OCI-LY3 (cell line): ENCODE measurements around the gene ZFP62.

Experiments used
- H2AFZ ChIP-seq: fragments of 200-600, 300-600 bp; shearing (Covaris generic); 2 replicates; pipeline ENCODE4 v1.6.0; 2014; ENCODE audit warnings: antibody characterized with exemption, low read depth, low read length
- H3K27ac ChIP-seq: fragments of 200-600, 300-600 bp; sonication (generic); 2 replicates; pipeline ENCODE4 v1.5.1; 2014; ENCODE audit warnings: mild to moderate bottlenecking, low read length, moderate library complexity, mixed read lengths
- H3K27me3 ChIP-seq: fragments of 200-600, 300-600 bp; sonication (generic); 2 replicates; pipeline ENCODE4 v1.6.1; 2014; ENCODE audit warnings: low read depth, low read length, mixed read lengths
- H3K36me3 ChIP-seq: fragments of 200-600, 300-600 bp; sonication (generic); replicated peaks from 2 replicates; pipeline ENCODE3; 2014; ENCODE audit warnings: low read depth, low read length, mixed read lengths
- H3K4me1 ChIP-seq: fragments of 300-600, 200-600 bp; sonication (generic); 2 replicates; pipeline ENCODE4 v1.6.1; 2014; ENCODE audit warnings: low read length, mixed read lengths
- H3K4me2 ChIP-seq: fragments of 200-600, 300-600 bp; sonication (generic); 2 replicates; pipeline ENCODE4 v1.6.1; 2014; ENCODE audit warnings: low read length, mixed read lengths
- H3K4me3 ChIP-seq: fragments of 300-600, 200-600 bp; sonication (generic); 2 replicates; pipeline ENCODE4 v1.5.1; 2014; ENCODE audit warnings: antibody characterized with exemption, mild to moderate bottlenecking, low read length, moderate library complexity
- H3K79me2 ChIP-seq: fragments of 300-600, 200-600 bp; shearing (Covaris generic); 2 replicates; pipeline ENCODE4 v1.6.1; 2014; ENCODE audit warnings: mild to moderate bottlenecking, low read length, mixed read lengths
- H3K9ac ChIP-seq: fragments of 300-600, 200-600 bp; shearing (Covaris generic); 2 replicates; pipeline ENCODE4 v1.6.0; 2014; ENCODE audit warnings: mild to moderate bottlenecking, low read length, moderate library complexity
- H3K9me3 ChIP-seq: fragments of 200-600, 300-600 bp; shearing (Covaris generic); 2 replicates; pipeline ENCODE4 v1.6.1; 2014; ENCODE audit warnings: low read length, mixed read lengths; ENCODE audit not compliant: insufficient read depth
- H4K20me1 ChIP-seq: fragments of 200-600, 300-600 bp; sonication (generic); 2 replicates; pipeline ENCODE4 v1.6.1; 2016; ENCODE audit warnings: low read length, mixed read lengths; ENCODE audit not compliant: insufficient read depth
- EZH2phosphoT487 ChIP-seq: fragments of 200-600 bp; shearing (Covaris generic); IDR thresholded peaks from 2 replicates; pipeline ENCODE4 v1.6.1; 2018; ENCODE audit warnings: antibody characterized with exemption, mixed run types, low read depth
- TF ChIP-seq, protein P1 (sequence below): fragments of 200-600, 300-600 bp; sonication (generic); IDR thresholded peaks from 2 replicates; pipeline ENCODE4 v1.5.1; 2014; ENCODE audit warnings: antibody characterized with exemption, low read length, low read depth

ZFP62 gene

DNA sequence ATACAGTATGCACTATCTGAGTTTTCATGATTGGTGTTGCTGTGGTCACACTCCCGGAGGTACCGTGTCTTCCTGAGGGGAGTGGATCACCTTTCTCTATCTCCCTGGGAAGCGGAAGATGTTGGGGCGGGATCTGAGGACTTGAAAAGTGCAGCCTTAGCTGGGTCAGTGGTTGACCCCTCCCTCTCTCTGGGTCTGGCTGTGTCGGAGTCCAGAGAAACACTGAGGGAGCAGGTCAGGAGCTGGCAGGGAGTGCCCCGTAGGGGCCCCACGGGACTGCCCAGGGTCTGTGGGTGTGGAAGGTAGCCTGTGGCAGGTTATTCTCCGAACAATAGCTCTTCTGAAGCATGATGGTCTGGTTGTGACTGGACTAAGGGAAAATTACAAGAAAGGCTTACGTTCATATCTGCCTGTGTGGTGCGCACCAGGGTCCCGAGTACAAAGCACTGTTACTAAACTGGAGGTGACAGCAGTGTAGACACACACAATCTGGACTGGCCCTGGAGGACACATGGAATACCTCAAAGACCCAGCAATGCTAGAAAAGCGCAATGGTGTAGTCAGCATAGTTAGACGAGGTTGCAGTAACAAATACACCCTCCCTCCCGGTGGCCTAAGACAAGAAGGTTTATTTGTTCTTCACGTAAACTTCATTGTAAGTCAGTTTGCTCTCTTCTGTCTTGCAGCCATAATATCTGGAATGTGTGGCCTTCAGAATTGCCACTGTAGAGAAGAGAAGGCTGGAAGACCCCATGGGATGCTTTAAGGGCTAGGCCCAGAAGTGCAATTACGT, 9.4 kb upstream of the ZFP62 start:
- Histone ChIP-seq H3K9me3 (no peaks in the 10 kb centered on the region), H3K4me3 (no peak overlapping the region), H3K9ac (no peak overlapping the region), H2AFZ (no peak overlapping the region; the same call in 1 of the 2 replicates), H3K27ac (no peak overlapping the region), H3K36me3 (no peaks in the 10 kb centered on the region), H3K79me2 (no peaks in the 10 kb centered on the region), H3K4me2 (no peak overlapping the region), H4K20me1 (no peaks in the 10 kb centered on the region), H3K27me3 (no peaks in the 10 kb centered on the region), H3K4me1 (peaks cover 28% of the 10 kb centered on the region)
- no peak for TF ChIP-seq EZH2phosphoT487
- TF ChIP-seq, protein P1, sequence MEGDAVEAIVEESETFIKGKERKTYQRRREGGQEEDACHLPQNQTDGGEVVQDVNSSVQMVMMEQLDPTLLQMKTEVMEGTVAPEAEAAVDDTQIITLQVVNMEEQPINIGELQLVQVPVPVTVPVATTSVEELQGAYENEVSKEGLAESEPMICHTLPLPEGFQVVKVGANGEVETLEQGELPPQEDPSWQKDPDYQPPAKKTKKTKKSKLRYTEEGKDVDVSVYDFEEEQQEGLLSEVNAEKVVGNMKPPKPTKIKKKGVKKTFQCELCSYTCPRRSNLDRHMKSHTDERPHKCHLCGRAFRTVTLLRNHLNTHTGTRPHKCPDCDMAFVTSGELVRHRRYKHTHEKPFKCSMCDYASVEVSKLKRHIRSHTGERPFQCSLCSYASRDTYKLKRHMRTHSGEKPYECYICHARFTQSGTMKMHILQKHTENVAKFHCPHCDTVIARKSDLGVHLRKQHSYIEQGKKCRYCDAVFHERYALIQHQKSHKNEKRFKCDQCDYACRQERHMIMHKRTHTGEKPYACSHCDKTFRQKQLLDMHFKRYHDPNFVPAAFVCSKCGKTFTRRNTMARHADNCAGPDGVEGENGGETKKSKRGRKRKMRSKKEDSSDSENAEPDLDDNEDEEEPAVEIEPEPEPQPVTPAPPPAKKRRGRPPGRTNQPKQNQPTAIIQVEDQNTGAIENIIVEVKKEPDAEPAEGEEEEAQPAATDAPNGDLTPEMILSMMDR = no peak

DNA sequence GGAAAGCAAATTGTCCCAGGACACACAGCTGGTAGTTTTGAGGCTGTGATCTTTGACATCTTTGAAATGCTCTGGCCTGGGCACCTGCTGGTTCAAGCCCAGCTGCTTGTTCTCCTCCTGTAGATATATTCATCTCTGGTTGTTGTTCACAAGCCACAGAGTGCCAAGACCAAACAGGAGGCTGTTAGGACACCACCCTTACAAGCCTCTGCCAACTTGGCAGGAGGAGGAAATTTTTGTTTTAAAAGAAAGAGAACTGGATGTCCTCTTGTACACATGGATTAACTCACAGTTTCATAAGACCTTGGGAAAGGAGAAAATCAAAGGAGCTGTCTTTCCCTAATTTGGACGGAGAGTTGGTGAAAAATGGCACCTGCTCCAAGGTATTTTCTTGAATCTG, 8.5 kb upstream of the ZFP62 start:
- Histone ChIP-seq H3K27me3 (no peaks in the 10 kb centered on the region), H3K4me2 (no peak overlapping the region), H3K4me3 (no peak overlapping the region), H4K20me1 (no peaks in the 10 kb centered on the region), H2AFZ (no peak overlapping the region), H3K36me3 (no peaks in the 10 kb centered on the region), H3K27ac (no peak overlapping the region), H3K79me2 (no peaks in the 10 kb centered on the region), H3K9ac (no peak overlapping the region), H3K4me1 (peaks cover 28% of the 10 kb centered on the region), H3K9me3 (no peaks in the 10 kb centered on the region)
- no peak for TF ChIP-seq EZH2phosphoT487
- TF ChIP-seq, protein P1 = no peak

DNA sequence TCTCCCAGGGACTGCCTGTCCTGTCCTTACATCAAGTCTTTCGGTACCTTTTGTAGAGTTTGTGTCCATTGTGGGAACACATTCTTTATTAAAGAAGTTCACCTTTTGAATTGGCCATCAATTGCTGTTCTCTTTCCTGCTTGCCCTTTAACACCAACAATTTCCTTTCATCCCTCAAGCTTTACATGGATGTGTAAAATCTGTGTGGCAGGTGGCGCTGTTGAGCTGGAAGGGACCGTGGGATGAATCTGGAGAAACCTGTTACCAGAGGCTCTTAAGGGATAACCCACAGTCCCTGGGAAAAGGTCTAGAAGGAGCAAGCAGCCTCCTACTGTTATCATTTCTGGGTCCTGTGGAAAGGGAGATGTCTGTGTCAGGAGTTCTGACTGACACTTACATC, 7.9 kb upstream of the ZFP62 start:
- no peak overlapping the region for H3K4me3 ChIP-seq
- no peaks in the 10 kb centered on the region for H3K27me3 ChIP-seq
- H3K27ac ChIP-seq = no peak overlapping the region
- no peak overlapping the region for H3K9ac ChIP-seq
- H3K36me3 ChIP-seq = no peaks in the 10 kb centered on the region
- H2AFZ ChIP-seq = no peak overlapping the region
- H3K4me1 ChIP-seq = peaks cover 23% of the 10 kb centered on the region
- no peaks in the 10 kb centered on the region for H4K20me1 ChIP-seq
- no peak overlapping the region for H3K4me2 ChIP-seq
- H3K79me2 ChIP-seq = no peaks in the 10 kb centered on the region
- TF ChIP-seq EZH2phosphoT487 = no peak
- TF ChIP-seq, protein P1 = peak; percentile 90
- no peaks in the 10 kb centered on the region for H3K9me3 ChIP-seq

DNA sequence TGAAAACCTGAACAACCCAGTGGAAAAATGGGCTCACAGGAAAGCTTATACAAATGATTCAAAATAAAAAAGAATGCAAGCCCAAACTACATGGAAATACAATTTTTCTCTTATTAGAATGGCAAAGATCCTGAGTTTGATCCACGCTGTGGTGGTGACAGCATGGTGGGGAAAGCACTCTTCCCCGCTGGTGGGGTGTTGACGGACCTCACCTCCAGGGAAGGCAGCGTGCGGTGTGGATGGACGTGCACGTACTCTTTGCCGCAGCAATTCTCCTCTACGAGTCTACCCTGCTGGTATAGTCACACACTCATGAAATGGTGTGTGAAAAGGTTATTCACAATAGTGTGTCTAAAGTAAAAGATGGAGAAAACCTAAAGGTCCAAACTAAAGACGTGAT, 5.9 kb upstream of the ZFP62 start:
- Histone ChIP-seq H3K9ac (no peak overlapping the region), H4K20me1 (no peaks in the 10 kb centered on the region), H3K27me3 (no peaks in the 10 kb centered on the region), H3K36me3 (no peaks in the 10 kb centered on the region), H3K9me3 (no peaks in the 10 kb centered on the region), H3K4me3 (peak overlapping the region; percentile 48), H3K27ac (no peak overlapping the region), H3K4me2 (peak overlapping the region; percentile 50), H3K79me2 (no peaks in the 10 kb centered on the region), H3K4me1 (peaks cover 6% of the 10 kb centered on the region), H2AFZ (peak overlapping the region; percentile 80)
- TF ChIP-seq, protein P1 = no peak
- TF ChIP-seq EZH2phosphoT487 = no peak
